GM19328 (cell line): Measurements from ENCODE around the gene SHISA7.
A peak's percentile ranks its signal among the peaks of the same experiment; 100 is the strongest.

Experiments used
- ATAC-seq: cut with Tn5 transposase; IDR thresholded peaks from one replicate; pipeline ENCODE4 v1.9.1; 2021; ENCODE audit warnings: mild to moderate bottlenecking, moderate library complexity; ENCODE audit not compliant: unreplicated experiment

The SHISA7 gene

GRCh38 chr19:55464039-55464661 is 21.1 kb upstream of the SHISA7 start:
- no peak for ATAC-seq

- ATAC-seq = no peak
Observed at GRCh38 chr19:55463583-55464031, 20.5 kb upstream of the SHISA7 start.

- ATAC-seq = no peak
Observed at GRCh38 chr19:55462722-55463121, 19.6 kb upstream of the SHISA7 start.

GRCh38 chr19:55461974-55462626 is 19.0 kb upstream of the SHISA7 start:
- ATAC-seq = no peak

GRCh38 chr19:55461259-55461973 is 18.3 kb upstream of the SHISA7 start, which contains the start of gene ISOC2:
TSS of gene ISOC2 (minus strand) at chr19:55461642. CDS start at chr19:55456486, 5,156 bp downstream.
- peak; percentile 90 for ATAC-seq

- ATAC-seq = no peak
Observed at GRCh38 chr19:55460670-55461258, 17.7 kb upstream of the SHISA7 start.

GRCh38 chr19:55459950-55460657 is 17.0 kb upstream of the SHISA7 start:
- no peak for ATAC-seq

GRCh38 chr19:55459551-55459949 is 16.4 kb upstream of the SHISA7 start:
- no peak for ATAC-seq

- no peak for ATAC-seq
Observed at GRCh38 chr19:55457683-55458457, 14.8 kb upstream of the SHISA7 start.

- ATAC-seq = no peak
Observed at GRCh38 chr19:55456347-55456746, 13.2 kb upstream of the SHISA7 start.

GRCh38 chr19:55455576-55456235 is 12.6 kb upstream of the SHISA7 start:
- no peak for ATAC-seq

- no peak for ATAC-seq
Observed at GRCh38 chr19:55454787-55455243, 11.7 kb upstream of the SHISA7 start.

- no peak for ATAC-seq
Observed at GRCh38 chr19:55453511-55454260, 10.6 kb upstream of the SHISA7 start.

GRCh38 chr19:55452749-55453346 is 9.7 kb upstream of the SHISA7 start:
- ATAC-seq = no peak

GRCh38 chr19:55451965-55452748 is 9.1 kb upstream of the SHISA7 start:
- ATAC-seq = no peak

GRCh38 chr19:55451163-55451964 is 8.3 kb upstream of the SHISA7 start:
- ATAC-seq = no peak

GRCh38 chr19:55449469-55449868 is 6.4 kb upstream of the SHISA7 start:
- no peak for ATAC-seq
